ENCODE measurements around the gene TBC1D23. TPM values are rescaled to one million over a fixed set of nuclear protein-coding genes. Genes with fewer than 3 reads are reported as not detected.

The TBC1D23 gene
- total and polyA plus RNA-seq, 4 donors, result 8.7 to 30.3 (median 17.8) TPM

DNA sequence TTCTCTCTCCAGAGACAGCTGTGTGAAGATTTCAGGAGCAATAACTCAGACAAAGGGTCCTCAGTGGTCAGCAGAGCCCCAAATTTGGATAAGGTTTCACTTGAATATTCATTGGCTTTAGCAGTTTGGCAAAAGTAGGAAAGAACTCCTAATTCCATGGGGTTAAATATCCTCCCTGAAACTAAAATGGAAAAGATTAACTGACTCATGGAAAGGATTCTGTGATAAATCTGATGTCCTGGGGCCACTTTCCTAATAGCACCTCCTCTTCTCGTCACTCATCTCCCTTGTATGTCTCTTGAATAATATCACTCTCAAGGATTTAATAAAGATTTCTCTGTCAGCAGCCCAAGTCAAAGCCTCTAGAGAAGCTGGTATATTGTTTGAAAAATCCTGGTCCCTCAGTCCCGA is 33.3 kb upstream of the TBC1D23 start:
- TF ChIP-seq NR2F2 (IDR thresholded peaks at IDR 0.05), result no peak
- no peak for TF ChIP-seq GABPA (IDR thresholded peaks at IDR 0.05 in 1 of 2, conservative IDR thresholded peaks at IDR 0.05 in 1 of 2)
- TF ChIP-seq, protein P1, sequence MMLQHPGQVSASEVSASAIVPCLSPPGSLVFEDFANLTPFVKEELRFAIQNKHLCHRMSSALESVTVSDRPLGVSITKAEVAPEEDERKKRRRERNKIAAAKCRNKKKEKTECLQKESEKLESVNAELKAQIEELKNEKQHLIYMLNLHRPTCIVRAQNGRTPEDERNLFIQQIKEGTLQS (IDR thresholded peaks at IDR 0.05), result no peak
- TF ChIP-seq, protein P2, sequence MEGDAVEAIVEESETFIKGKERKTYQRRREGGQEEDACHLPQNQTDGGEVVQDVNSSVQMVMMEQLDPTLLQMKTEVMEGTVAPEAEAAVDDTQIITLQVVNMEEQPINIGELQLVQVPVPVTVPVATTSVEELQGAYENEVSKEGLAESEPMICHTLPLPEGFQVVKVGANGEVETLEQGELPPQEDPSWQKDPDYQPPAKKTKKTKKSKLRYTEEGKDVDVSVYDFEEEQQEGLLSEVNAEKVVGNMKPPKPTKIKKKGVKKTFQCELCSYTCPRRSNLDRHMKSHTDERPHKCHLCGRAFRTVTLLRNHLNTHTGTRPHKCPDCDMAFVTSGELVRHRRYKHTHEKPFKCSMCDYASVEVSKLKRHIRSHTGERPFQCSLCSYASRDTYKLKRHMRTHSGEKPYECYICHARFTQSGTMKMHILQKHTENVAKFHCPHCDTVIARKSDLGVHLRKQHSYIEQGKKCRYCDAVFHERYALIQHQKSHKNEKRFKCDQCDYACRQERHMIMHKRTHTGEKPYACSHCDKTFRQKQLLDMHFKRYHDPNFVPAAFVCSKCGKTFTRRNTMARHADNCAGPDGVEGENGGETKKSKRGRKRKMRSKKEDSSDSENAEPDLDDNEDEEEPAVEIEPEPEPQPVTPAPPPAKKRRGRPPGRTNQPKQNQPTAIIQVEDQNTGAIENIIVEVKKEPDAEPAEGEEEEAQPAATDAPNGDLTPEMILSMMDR (IDR thresholded peaks at IDR 0.05; ENCODE audit: low read depth, low read length, missing input control), result no peak
- TF ChIP-seq FOXA1 (IDR thresholded peaks at IDR 0.05), result no peak
- no peak for TF ChIP-seq HNF4A (conservative IDR thresholded peaks at IDR 0.05)
- no peak for TF ChIP-seq TAF1 (conservative IDR thresholded peaks at IDR 0.05)
- TF ChIP-seq FOXA2 (IDR thresholded peaks at IDR 0.05), result no peak
- TF ChIP-seq, protein P3, sequence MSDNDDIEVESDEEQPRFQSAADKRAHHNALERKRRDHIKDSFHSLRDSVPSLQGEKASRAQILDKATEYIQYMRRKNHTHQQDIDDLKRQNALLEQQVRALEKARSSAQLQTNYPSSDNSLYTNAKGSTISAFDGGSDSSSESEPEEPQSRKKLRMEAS (IDR thresholded peaks at IDR 0.05), result no peak
- TF ChIP-seq, protein P4, sequence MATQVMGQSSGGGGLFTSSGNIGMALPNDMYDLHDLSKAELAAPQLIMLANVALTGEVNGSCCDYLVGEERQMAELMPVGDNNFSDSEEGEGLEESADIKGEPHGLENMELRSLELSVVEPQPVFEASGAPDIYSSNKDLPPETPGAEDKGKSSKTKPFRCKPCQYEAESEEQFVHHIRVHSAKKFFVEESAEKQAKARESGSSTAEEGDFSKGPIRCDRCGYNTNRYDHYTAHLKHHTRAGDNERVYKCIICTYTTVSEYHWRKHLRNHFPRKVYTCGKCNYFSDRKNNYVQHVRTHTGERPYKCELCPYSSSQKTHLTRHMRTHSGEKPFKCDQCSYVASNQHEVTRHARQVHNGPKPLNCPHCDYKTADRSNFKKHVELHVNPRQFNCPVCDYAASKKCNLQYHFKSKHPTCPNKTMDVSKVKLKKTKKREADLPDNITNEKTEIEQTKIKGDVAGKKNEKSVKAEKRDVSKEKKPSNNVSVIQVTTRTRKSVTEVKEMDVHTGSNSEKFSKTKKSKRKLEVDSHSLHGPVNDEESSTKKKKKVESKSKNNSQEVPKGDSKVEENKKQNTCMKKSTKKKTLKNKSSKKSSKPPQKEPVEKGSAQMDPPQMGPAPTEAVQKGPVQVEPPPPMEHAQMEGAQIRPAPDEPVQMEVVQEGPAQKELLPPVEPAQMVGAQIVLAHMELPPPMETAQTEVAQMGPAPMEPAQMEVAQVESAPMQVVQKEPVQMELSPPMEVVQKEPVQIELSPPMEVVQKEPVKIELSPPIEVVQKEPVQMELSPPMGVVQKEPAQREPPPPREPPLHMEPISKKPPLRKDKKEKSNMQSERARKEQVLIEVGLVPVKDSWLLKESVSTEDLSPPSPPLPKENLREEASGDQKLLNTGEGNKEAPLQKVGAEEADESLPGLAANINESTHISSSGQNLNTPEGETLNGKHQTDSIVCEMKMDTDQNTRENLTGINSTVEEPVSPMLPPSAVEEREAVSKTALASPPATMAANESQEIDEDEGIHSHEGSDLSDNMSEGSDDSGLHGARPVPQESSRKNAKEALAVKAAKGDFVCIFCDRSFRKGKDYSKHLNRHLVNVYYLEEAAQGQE (IDR thresholded peaks at IDR 0.05), result no peak
- TF ChIP-seq YY1 (IDR thresholded peaks at IDR 0.05), result no peak
- no peak for TF ChIP-seq EGR1 (IDR thresholded peaks at IDR 0.05; ENCODE audit: low read depth in 2 of 2)
- no peak for TF ChIP-seq JUND (IDR thresholded peaks at IDR 0.05)
- TF ChIP-seq SP1 (IDR thresholded peaks at IDR 0.05), result no peak
- TF ChIP-seq RAD21 (IDR thresholded peaks at IDR 0.05), result no peak
- no peak for TF ChIP-seq ZBTB33 (IDR thresholded peaks at IDR 0.05)
- H3K36me3 ChIP-seq (ENCODE audit: control insufficient read depth in 4 of 4, insufficient read depth in 3 of 4, low read depth in 1 of 4, low read length in 3 of 4), result no peaks in the 10 kb centered on the region
- H3K27me3 ChIP-seq (ENCODE audit: control insufficient read depth in 4 of 4, insufficient read depth in 4 of 4, low read length in 3 of 4), result no peaks in the 10 kb centered on the region
- no peak overlapping the region for H3K9ac ChIP-seq (ENCODE audit: low read depth in 1 of 2, low read length in 2 of 2)
- no peak overlapping the region for H3K4me3 ChIP-seq (ENCODE audit: low read depth in 1 of 3, low read length in 3 of 3)
- no peaks in the 10 kb centered on the region for H3K4me1 ChIP-seq (ENCODE audit: control insufficient read depth in 4 of 4, insufficient read depth in 4 of 4, low read length in 3 of 4)
- 93% methylated on average over 2 of the region's 2 CpGs for WGBS
- DNase-seq (ENCODE audit: low spot score), result no peak
- H3K27ac ChIP-seq (ENCODE audit: low read depth in 1 of 2, low read length in 2 of 2), result peak overlapping the region in 1 of 2 donors; percentile 25
- H3K9me3 ChIP-seq (ENCODE audit: control insufficient read depth in 4 of 4, low read length in 3 of 4), result no peaks in the 10 kb centered on the region

DNA sequence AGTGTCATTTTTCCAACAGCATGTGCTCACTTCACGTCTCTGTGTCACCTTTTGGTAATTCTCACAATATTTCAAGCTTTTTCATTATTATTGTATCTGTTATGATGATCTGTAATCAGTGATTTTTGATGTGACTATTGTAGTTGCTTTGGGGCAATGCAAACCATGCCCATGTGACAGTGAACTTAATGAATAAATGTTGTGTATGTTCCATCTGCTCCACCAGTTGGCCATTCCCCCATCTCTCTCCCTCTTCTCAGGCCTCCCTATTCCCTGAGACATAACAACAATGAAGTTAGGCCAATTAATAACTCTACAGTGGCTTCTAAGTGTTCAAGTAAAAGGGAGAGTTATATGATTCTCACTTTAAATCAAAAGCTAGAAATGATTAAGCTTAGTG is 32.5 kb upstream of the TBC1D23 start:
- Histone ChIP-seq H3K9ac (ENCODE audit: low read depth in 1 of 2, low read length in 2 of 2) (no peak overlapping the region), H3K36me3 (ENCODE audit: control insufficient read depth in 4 of 4, insufficient read depth in 3 of 4, low read depth in 1 of 4, low read length in 3 of 4) (no peaks in the 10 kb centered on the region), H3K9me3 (ENCODE audit: control insufficient read depth in 4 of 4, low read length in 3 of 4) (no peaks in the 10 kb centered on the region), H3K27me3 (ENCODE audit: control insufficient read depth in 4 of 4, insufficient read depth in 4 of 4, low read length in 3 of 4) (no peaks in the 10 kb centered on the region), H3K27ac (ENCODE audit: low read depth in 1 of 2, low read length in 2 of 2) (no peak overlapping the region), H3K4me3 (ENCODE audit: low read depth in 1 of 3, low read length in 3 of 3) (no peak overlapping the region), H3K4me1 (ENCODE audit: control insufficient read depth in 4 of 4, insufficient read depth in 4 of 4, low read length in 3 of 4) (no peaks in the 10 kb centered on the region)
- WGBS, result 94% methylated on average over 1 of the region's 1 CpG
- no peak for DNase-seq (ENCODE audit: low spot score)
- TF ChIP-seq ZBTB33 (IDR thresholded peaks at IDR 0.05) (no peak), EGR1 (IDR thresholded peaks at IDR 0.05; ENCODE audit: low read depth in 2 of 2) (no peak), TAF1 (conservative IDR thresholded peaks at IDR 0.05) (no peak), HNF4A (conservative IDR thresholded peaks at IDR 0.05) (no peak), FOXA1 (IDR thresholded peaks at IDR 0.05) (no peak), HNF4G (IDR thresholded peaks at IDR 0.05) (no peak), RXRA (IDR thresholded peaks at IDR 0.05) (no peak), GABPA (IDR thresholded peaks at IDR 0.05 in 1 of 2, conservative IDR thresholded peaks at IDR 0.05 in 1 of 2) (no peak), NR2F2 (IDR thresholded peaks at IDR 0.05) (no peak), YY1 (IDR thresholded peaks at IDR 0.05) (no peak)
- TF ChIP-seq, protein P1 (IDR thresholded peaks at IDR 0.05), result no peak
- TF ChIP-seq, protein P4 (IDR thresholded peaks at IDR 0.05), result no peak

Measured in liver (tissue), 9 donors.